IMR-90 (cell line): Measurements from ENCODE around the gene ADAMTS12. TPM values are rescaled to one million over a fixed set of nuclear protein-coding genes. Genes with fewer than 3 reads are reported as not detected.

Experiments used
- ATAC-seq: fragments of 200-7000 bp; cut with Tn5 transposase; 2 replicates; pipeline ENCODE4 v1.9.1; 2020; ENCODE audit warnings: low read depth, mild to moderate bottlenecking, moderate library complexity
- BruUV-seq: library from RNA; stranded (reverse); fragments of 400-500 nt; replicated peaks from 2 replicates; lab custom pipeline; 2021; lab: Mats Ljungman, UMichigan
- CTCF ChIA-PET: fragments of 300-600 bp; formaldehyde crosslinking; extraction: SDS; loops from one replicate; lab custom pipeline; 2021; ENCODE audit warnings: antibody characterized with exemption; lab: Yijun Ruan, JAX
- POLR2A ChIA-PET: fragments of 300-600 bp; sonication (Branson Sonifier 250); formaldehyde crosslinking; loops from one replicate; lab custom pipeline; 2022; ENCODE audit warnings: antibody characterized with exemption; ENCODE audit not compliant: unreplicated experiment; lab: Charles Lee
- DNase-seq: peaks from one replicate; pipeline ENCODE4 v3.0.0; 2013
- H2AFZ ChIP-seq: replicated peaks from 2 replicates; pipeline ENCODE3; 2013; ENCODE audit warnings: low read length, mild to moderate bottlenecking; ENCODE audit not compliant: poor library complexity
- H2AK5ac ChIP-seq: 2 replicates; pipeline ENCODE4 v1.6.1; 2013; ENCODE audit warnings: low read depth, low read length, inconsistent platforms
- H2AK9ac ChIP-seq: replicated peaks from 2 replicates; pipeline ENCODE3; 2013; ENCODE audit warnings: mild to moderate bottlenecking, low read depth, low read length, moderate library complexity; ENCODE audit not compliant: poor library complexity
- H2BK120ac ChIP-seq: 2 replicates; pipeline ENCODE4 v1.6.1; 2013; ENCODE audit warnings: low read depth, low read length, inconsistent platforms
- H2BK15ac ChIP-seq: 3 replicates; pipeline ENCODE4 v1.6.1; 2013; ENCODE audit warnings: low read depth, low read length, inconsistent platforms
- H2BK20ac ChIP-seq: 2 replicates; pipeline ENCODE4 v1.6.1; 2013; ENCODE audit warnings: low read depth, mild to moderate bottlenecking, inconsistent platforms, low read length, moderate library complexity
- H2BK5ac ChIP-seq: 2 replicates; pipeline ENCODE4 v1.6.1; 2013; ENCODE audit warnings: mild to moderate bottlenecking, low read depth, low read length, inconsistent platforms; ENCODE audit not compliant: poor library complexity, severe bottlenecking
- H3K14ac ChIP-seq: replicated peaks from 2 replicates; pipeline ENCODE4 v1.6.1; 2013; ENCODE audit warnings: low read depth, low read length, inconsistent platforms
- H3K18ac ChIP-seq: 2 replicates; pipeline ENCODE4 v1.6.1; 2013; ENCODE audit warnings: low read depth, low read length, control low read depth
- H3K23ac ChIP-seq: 2 replicates; pipeline ENCODE4 v1.6.1; 2013; ENCODE audit warnings: low read depth, low read length, inconsistent platforms
- H3K27ac ChIP-seq: 2 replicates; pipeline ENCODE4 v1.5.1; 2013; ENCODE audit warnings: mild to moderate bottlenecking, control low read depth, low read length; ENCODE audit not compliant: insufficient read depth
- H3K27me3 ChIP-seq: 2 replicates; pipeline ENCODE4 v1.6.1; 2013; ENCODE audit warnings: low read length; ENCODE audit not compliant: control insufficient read depth, insufficient read depth
- H3K36me3 ChIP-seq: 2 replicates; pipeline ENCODE4 v1.6.1; 2013; ENCODE audit warnings: low read length, mixed read lengths; ENCODE audit not compliant: control insufficient read depth, insufficient read depth
- H3K4ac ChIP-seq: 2 replicates; pipeline ENCODE4 v1.6.1; 2013; ENCODE audit warnings: low read depth, low read length, inconsistent platforms
- H3K4me1 ChIP-seq: 2 replicates; pipeline ENCODE4 v1.6.1; 2013; ENCODE audit warnings: low read length, mixed read lengths; ENCODE audit not compliant: control insufficient read depth, insufficient read depth
- H3K4me2 ChIP-seq: 2 replicates; pipeline ENCODE4 v1.6.1; 2013; ENCODE audit warnings: low read depth, mild to moderate bottlenecking, control low read depth, low read length, moderate library complexity
- H3K4me3 ChIP-seq: 2 replicates; pipeline ENCODE4 v1.5.1; 2013; ENCODE audit warnings: low read depth, mild to moderate bottlenecking, control low read depth, low read length, moderate library complexity; ENCODE audit not compliant: insufficient read depth
- H3K56ac ChIP-seq: 2 replicates; pipeline ENCODE4 v1.6.1; 2013; ENCODE audit warnings: low read length, inconsistent platforms; ENCODE audit not compliant: insufficient read depth; ENCODE audit errors: extremely low read depth
- H3K79me1 ChIP-seq, 2 experiments: 2 replicates each; pipeline ENCODE4 v1.6.1; 2013; ENCODE audit warnings: low read length in 2 of 2, inconsistent platforms in 1 of 2, low read depth in 1 of 2
- H3K9ac ChIP-seq: 2 replicates; pipeline ENCODE4 v1.6.1; 2013; ENCODE audit warnings: low read depth, low read length, control low read depth
- H3K9me1 ChIP-seq: 2 replicates; pipeline ENCODE4 v1.6.1; 2013; ENCODE audit warnings: low read length, inconsistent platforms; ENCODE audit not compliant: insufficient read depth
- H3K9me3 ChIP-seq: 2 replicates; pipeline ENCODE4 v1.6.1; 2013; ENCODE audit warnings: low read length; ENCODE audit not compliant: control insufficient read depth, insufficient read depth
- H4K20me1 ChIP-seq: 2 replicates; pipeline ENCODE4 v1.6.1; 2013; ENCODE audit warnings: low read length, inconsistent platforms; ENCODE audit not compliant: insufficient read depth
- H4K5ac ChIP-seq: 2 replicates; pipeline ENCODE4 v1.6.1; 2013; ENCODE audit warnings: mild to moderate bottlenecking, low read depth, low read length, control low read depth
- H4K8ac ChIP-seq, 2 experiments: 2 replicates each; pipeline ENCODE4 v1.6.1; 2013; ENCODE audit warnings: low read depth in 2 of 2, low read length in 2 of 2, control low read depth in 1 of 2, inconsistent platforms in 1 of 2
- H4K91ac ChIP-seq: 2 replicates; pipeline ENCODE4 v1.6.1; 2013; ENCODE audit warnings: low read depth, low read length, inconsistent platforms; ENCODE audit not compliant: insufficient read depth
- CHD1 ChIP-seq: IDR thresholded peaks from 2 replicates; pipeline ENCODE4 v1.6.1; 2012; ENCODE audit warnings: low read depth, low read length, improper control_type of control experiment
- MAFK ChIP-seq: IDR thresholded peaks from 2 replicates; pipeline ENCODE4 v1.6.1; 2012; ENCODE audit warnings: low read depth, low read length, improper control_type of control experiment
- MAZ ChIP-seq: IDR thresholded peaks from 2 replicates; pipeline ENCODE4 v1.6.1; 2012; ENCODE audit warnings: low read depth, mild to moderate bottlenecking, low read length, improper control_type of control experiment, moderate library complexity, borderline replicate concordance
- MXI1 ChIP-seq: IDR thresholded peaks from 2 replicates; pipeline ENCODE4 v1.6.1; 2012; ENCODE audit warnings: low read depth, mild to moderate bottlenecking, low read length, moderate library complexity, borderline replicate concordance
- NFE2L2 ChIP-seq: fragments of 150-350 bp; IDR thresholded peaks from 2 replicates; pipeline ENCODE4 v1.6.1; 2016; ENCODE audit warnings: low read depth, mild to moderate bottlenecking, low read length
- POLR2A ChIP-seq: IDR thresholded peaks from 2 replicates; pipeline ENCODE4 v1.6.1; 2012; ENCODE audit warnings: mild to moderate bottlenecking, low read depth, low read length
- RAD21 ChIP-seq: IDR thresholded peaks from 2 replicates; pipeline ENCODE4 v1.6.1; 2012; ENCODE audit warnings: low read length, improper control_type of control experiment
- RCOR1 ChIP-seq: IDR thresholded peaks from 2 replicates; pipeline ENCODE4 v1.6.1; 2012; ENCODE audit warnings: mild to moderate bottlenecking, low read length, improper control_type of control experiment; ENCODE audit not compliant: insufficient replicate concordance
- RFX5 ChIP-seq: IDR thresholded peaks from 2 replicates; pipeline ENCODE4 v1.8.0; 2012; ENCODE audit warnings: low read depth, mild to moderate bottlenecking, low read length, moderate library complexity
- SMC3 ChIP-seq: fragments of 150-350 bp; IDR thresholded peaks from 2 replicates; pipeline ENCODE4 v1.6.1; 2016; ENCODE audit warnings: low read depth, mild to moderate bottlenecking, antibody characterized with exemption, low read length, moderate library complexity
- dilution Hi-C: fragments of 300-500 bp; cut with HindIII; formaldehyde crosslinking; loops from one replicate; pipeline ENCODE4 v1.14.3; 2018; ENCODE audit warnings: low sequenced_read_pairs; ENCODE audit not compliant: unreplicated experiment
- in situ Hi-C: fragments of 300-500 bp; cut with MboI; formaldehyde crosslinking; loops from 3 replicates; pipeline ENCODE4 v1.14.3; 2019; ENCODE audit warnings: low sequenced_read_pairs, inconsistent platforms, mixed read lengths
- intact Hi-C: fragments of 100-400 bp; cut with micrococcal nuclease; formaldehyde crosslinking; loops from 2 replicates; pipeline ENCODE4 v1.10.0; 2022
- polyA plus RNA-seq, 3 experiments: library from polyadenylated mRNA; depleted of rRNA; stranded (reverse); fragments of >200 nt; gene quantifications; 2 replicates each; pipeline ENCODE4 v1.2.3, GENCODE V29; 2012; ENCODE audit warnings: low replicate concordance in 1 of 3
- total RNA-seq: library from RNA; depleted of rRNA; stranded (reverse); fragments of >200 nt; gene quantifications from 2 replicates; pipeline ENCODE4 v1.2.3, GENCODE V29; 2012
- TF ChIP-seq, protein P1 (sequence below): fragments of 150-350 bp; IDR thresholded peaks from 2 replicates; pipeline ENCODE4 v1.6.1; 2017; ENCODE audit warnings: mild to moderate bottlenecking, antibody characterized with exemption, low read length, low read depth

Gene ADAMTS12
- total and polyA plus RNA-seq, 2 of the 4 experiments (the other 2 are of a cell fraction), result 27.3 to 51.3 TPM

DNA sequence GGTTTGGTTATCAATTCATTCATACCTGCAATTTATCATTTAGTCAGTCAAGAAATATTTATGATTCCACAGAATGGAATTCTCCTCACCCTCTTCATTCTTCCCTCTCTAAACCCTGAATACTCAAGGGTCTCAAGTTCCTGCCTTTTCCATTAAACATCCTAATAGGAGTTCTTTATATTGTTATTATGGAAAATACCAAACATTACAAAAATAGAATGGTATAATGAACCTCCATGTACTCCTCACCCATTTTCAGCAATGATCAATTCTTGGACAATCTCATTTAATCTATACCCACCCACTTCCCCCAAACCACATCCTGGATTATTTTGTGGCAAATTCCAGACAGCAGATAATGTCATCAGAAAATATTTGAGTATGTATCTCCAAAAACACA, 74.5 kb downstream of the ADAMTS12 start:
- Histone ChIP-seq H4K8ac (no peak overlapping the region), H3K56ac (no peak overlapping the region), H3K27ac (no peak overlapping the region), H3K79me1 (peaks cover 0 to 30% of the 10 kb centered on the region in 2 experiments; a peak in 2 of 4 replicates), H3K23ac (no peak overlapping the region; the same call in 1 of the 2 replicates), H4K5ac (no peak overlapping the region), H2AK9ac (no peak overlapping the region), H2AFZ (no peak overlapping the region), H2AK5ac (no peak overlapping the region), H3K4me3 (no peak overlapping the region), H3K14ac (no peak overlapping the region), H2BK20ac (no peak overlapping the region), H3K4me2 (no peak overlapping the region), H2BK5ac (peak overlapping the region; percentile 18), H2BK15ac (no peak overlapping the region), H3K4ac (peak overlapping the region; percentile 56; the same call in 1 of the 2 replicates), H3K9me1 (peaks cover 4% of the 10 kb centered on the region; the same call in 1 of the 2 replicates), H3K9ac (no peak overlapping the region), H3K36me3 (no peaks in the 10 kb centered on the region), H3K9me3 (peaks cover 2% of the 10 kb centered on the region; the same call in 1 of the 2 replicates), H2BK120ac (no peak overlapping the region; the same call in 1 of the 2 replicates), H3K18ac (no peak overlapping the region), H3K4me1 (peaks cover 2% of the 10 kb centered on the region), H4K91ac (no peak overlapping the region), H3K27me3 (no peaks in the 10 kb centered on the region), H4K20me1 (no peaks in the 10 kb centered on the region)
- POLR2A ChIA-PET, result no interaction called here
- in situ Hi-C loops (no loop called here), intact Hi-C loops (no loop called here), dilution Hi-C loops (no loop called here)
- no peak for TF ChIP-seq CHD1
- TF ChIP-seq MAZ, result no peak
- no peak for TF ChIP-seq POLR2A
- no peak for TF ChIP-seq RFX5
- TF ChIP-seq RCOR1, result no peak
- TF ChIP-seq SMC3, result no peak
- no peak for TF ChIP-seq NFE2L2
- TF ChIP-seq, protein P1, sequence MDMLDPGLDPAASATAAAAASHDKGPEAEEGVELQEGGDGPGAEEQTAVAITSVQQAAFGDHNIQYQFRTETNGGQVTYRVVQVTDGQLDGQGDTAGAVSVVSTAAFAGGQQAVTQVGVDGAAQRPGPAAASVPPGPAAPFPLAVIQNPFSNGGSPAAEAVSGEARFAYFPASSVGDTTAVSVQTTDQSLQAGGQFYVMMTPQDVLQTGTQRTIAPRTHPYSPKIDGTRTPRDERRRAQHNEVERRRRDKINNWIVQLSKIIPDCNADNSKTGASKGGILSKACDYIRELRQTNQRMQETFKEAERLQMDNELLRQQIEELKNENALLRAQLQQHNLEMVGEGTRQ, result no peak
- no peak for TF ChIP-seq MXI1
- TF ChIP-seq MAFK, result no peak
- no peak for TF ChIP-seq RAD21
- DNase-seq (no peak), ATAC-seq (peak; percentile 24; the same call in 1 of the 2 replicates)
- no TSS peak for BruUV-seq
- CTCF ChIA-PET, result no interaction called here
